ENCODE results near the gene POU2AF1. TPM values are rescaled to one million over a fixed set of nuclear protein-coding genes. Genes with fewer than 3 reads are reported as not detected.

POU2AF1 gene
- total RNA-seq, 4 donors from 2014 or later, result under 0.01 to 2.9 (median 2.6) TPM; not detected in 1

- no peaks in the 10 kb centered on the region for H3K36me3 ChIP-seq
- TF ChIP-seq CTCF (IDR thresholded peaks at IDR 0.05), result no peak
- TF ChIP-seq POLR2A (IDR thresholded peaks at IDR 0.05), result no peak
- no peak for DNase-seq
Measured at GRCh38 chr11:111409915-111410314, 30.8 kb upstream of the POU2AF1 start.

GRCh38 chr11:111408789-111409727, 30.0 kb upstream of the POU2AF1 start:
- no peaks in the 10 kb centered on the region for H3K27me3 ChIP-seq
- no peaks in the 10 kb centered on the region for H3K9me3 ChIP-seq
- H3K4me3 ChIP-seq, result no peak overlapping the region
- no peaks in the 10 kb centered on the region for H3K36me3 ChIP-seq
- DNase-seq, result no peak
- TF ChIP-seq CTCF (IDR thresholded peaks at IDR 0.05) (no peak), POLR2A (IDR thresholded peaks at IDR 0.05) (no peak)
- intact Hi-C loops (cut with DNase I; ENCODE audit: low total_unique reads), result no loop called here
- H3K4me1 ChIP-seq, result no peaks in the 10 kb centered on the region
- no peak overlapping the region for H3K27ac ChIP-seq

More at GRCh38 chr11:111409915-111410314, 30.8 kb upstream of the POU2AF1 start:
- H3K9me3 ChIP-seq, result no peaks in the 10 kb centered on the region
- no peak overlapping the region for H3K4me3 ChIP-seq
- no peak overlapping the region for H3K27ac ChIP-seq
- no peaks in the 10 kb centered on the region for H3K4me1 ChIP-seq
- H3K27me3 ChIP-seq, result no peaks in the 10 kb centered on the region
- intact Hi-C loops (cut with DNase I; ENCODE audit: low total_unique reads), result no loop called here

- TF ChIP-seq CTCF (IDR thresholded peaks at IDR 0.05) (no peak), POLR2A (IDR thresholded peaks at IDR 0.05) (no peak)
- H3K27me3 ChIP-seq, result no peaks in the 10 kb centered on the region
- no peaks in the 10 kb centered on the region for H3K9me3 ChIP-seq
- no peaks in the 10 kb centered on the region for H3K36me3 ChIP-seq
- intact Hi-C loops (cut with DNase I; ENCODE audit: low total_unique reads), result no loop called here
- no peak for DNase-seq
- no peaks in the 10 kb centered on the region for H3K4me1 ChIP-seq
- no peak overlapping the region for H3K4me3 ChIP-seq
- no peak overlapping the region for H3K27ac ChIP-seq
Measured at GRCh38 chr11:111407652-111408051, 28.6 kb upstream of the POU2AF1 start.

GRCh38 chr11:111406589-111406988, 27.5 kb upstream of the POU2AF1 start:
- intact Hi-C loops (cut with DNase I; ENCODE audit: low total_unique reads), result no loop called here
- no peak for DNase-seq
- Histone ChIP-seq H3K9me3 (no peaks in the 10 kb centered on the region), H3K27ac (no peak overlapping the region), H3K4me1 (no peaks in the 10 kb centered on the region), H3K4me3 (no peak overlapping the region), H3K36me3 (no peaks in the 10 kb centered on the region), H3K27me3 (no peaks in the 10 kb centered on the region)
- TF ChIP-seq CTCF (IDR thresholded peaks at IDR 0.05), result no peak
- no peak for TF ChIP-seq POLR2A (IDR thresholded peaks at IDR 0.05)

GRCh38 chr11:111406091-111406490, 27.0 kb upstream of the POU2AF1 start:
- no peak overlapping the region for H3K4me3 ChIP-seq
- no peaks in the 10 kb centered on the region for H3K4me1 ChIP-seq
- no peaks in the 10 kb centered on the region for H3K27me3 ChIP-seq
- intact Hi-C loops (cut with DNase I; ENCODE audit: low total_unique reads), result no loop called here
- no peaks in the 10 kb centered on the region for H3K36me3 ChIP-seq
- TF ChIP-seq CTCF (IDR thresholded peaks at IDR 0.05) (no peak), POLR2A (IDR thresholded peaks at IDR 0.05) (no peak)
- H3K9me3 ChIP-seq, result no peaks in the 10 kb centered on the region
- H3K27ac ChIP-seq, result no peak overlapping the region
- no peak for DNase-seq
